HUES64 (cell line): ENCODE measurements around the gene PRXL2C.
"Not testable (repeated sequence)": the region's sequence is repeated elsewhere in the genome, so short reads cannot be mapped to it uniquely, and the experiment has no call there.

ENCODE experiments used
- H3K27ac ChIP-seq: 2 replicates; pipeline ENCODE4 v1.7.0; 2013; ENCODE audit warnings: low read depth, low read length, inconsistent platforms
- H3K27me3 ChIP-seq: 2 replicates; pipeline ENCODE4 v1.6.1; 2013; ENCODE audit warnings: mild to moderate bottlenecking, low read length; ENCODE audit not compliant: insufficient read depth
- H3K36me3 ChIP-seq: 2 replicates; pipeline ENCODE4 v1.6.1; 2013; ENCODE audit warnings: mild to moderate bottlenecking, low read length; ENCODE audit not compliant: insufficient read depth
- H3K4me1 ChIP-seq: 2 replicates; pipeline ENCODE4 v1.6.1; 2013; ENCODE audit warnings: mild to moderate bottlenecking, low read length, moderate library complexity; ENCODE audit not compliant: insufficient read depth
- H3K4me3 ChIP-seq: 2 replicates; pipeline ENCODE4 v1.5.1; 2013; ENCODE audit warnings: mild to moderate bottlenecking, low read length, moderate library complexity
- H3K9ac ChIP-seq: 2 replicates; pipeline ENCODE4 v1.6.1; 2013; ENCODE audit warnings: mild to moderate bottlenecking, low read depth, low read length
- H3K9me3 ChIP-seq: 2 replicates; pipeline ENCODE4 v1.6.1; 2013; ENCODE audit warnings: low read depth, low read length; ENCODE audit not compliant: insufficient read depth
- WGBS: fragments of 150-250, 120-280 bp; methylation state at CpG from one replicate; pipeline ENCODE4 v1.1.7; 2013; ENCODE audit warnings: missing lambda C conversion rate; 5-methylcytosine and 5-hydroxymethylcytosine counted together

The PRXL2C gene

GRCh38 chr9:96667363-96667728 is 12.2 kb upstream of the PRXL2C start:
- H3K4me3 ChIP-seq = no peak overlapping the region
- H3K36me3 ChIP-seq = no peaks in the 10 kb centered on the region
- no peak overlapping the region for H3K27ac ChIP-seq
- no peaks in the 10 kb centered on the region for H3K27me3 ChIP-seq
- 94% methylated on average over 2 of the region's 2 CpGs for WGBS
- peaks cover 5% of the 10 kb centered on the region for H3K9me3 ChIP-seq
- H3K9ac ChIP-seq = no peak overlapping the region
- no peaks in the 10 kb centered on the region for H3K4me1 ChIP-seq

GRCh38 chr9:96666653-96667362 is 11.7 kb upstream of the PRXL2C start:
- WGBS = 78% methylated on average over 15 of the region's 15 CpGs
- not testable (repeated sequence) for H3K4me1 ChIP-seq, H3K36me3 ChIP-seq, H3K9ac ChIP-seq, H3K27me3 ChIP-seq, H3K4me3 ChIP-seq, H3K9me3 ChIP-seq
- H3K27ac ChIP-seq = peak overlapping the region; percentile 27; the same call in 1 of the 2 replicates

- H3K9me3 ChIP-seq = peaks cover 5% of the 10 kb centered on the region
- 94% methylated on average over 6 of the region's 6 CpGs for WGBS
- H3K4me1 ChIP-seq = no peaks in the 10 kb centered on the region
- no peaks in the 10 kb centered on the region for H3K27me3 ChIP-seq
- no peaks in the 10 kb centered on the region for H3K36me3 ChIP-seq
- H3K4me3 ChIP-seq = no peak overlapping the region
- no peak overlapping the region for H3K27ac ChIP-seq
- no peak overlapping the region for H3K9ac ChIP-seq
Observed at GRCh38 chr9:96665789-96666188, 10.7 kb upstream of the PRXL2C start.

- Histone ChIP-seq H3K27ac (no peak overlapping the region), H3K9ac (no peak overlapping the region), H3K36me3 (no peaks in the 10 kb centered on the region), H3K4me1 (no peaks in the 10 kb centered on the region), H3K27me3 (no peaks in the 10 kb centered on the region), H3K4me3 (no peak overlapping the region), H3K9me3 (no peaks in the 10 kb centered on the region)
- WGBS = 94% methylated on average over 20 of the region's 20 CpGs
Observed at GRCh38 chr9:96663506-96664120, 8.5 kb upstream of the PRXL2C start.

GRCh38 chr9:96661711-96662110 is 6.6 kb upstream of the PRXL2C start:
- no peak overlapping the region for H3K27ac ChIP-seq
- no peak overlapping the region for H3K9ac ChIP-seq
- no peak overlapping the region for H3K4me3 ChIP-seq
- H3K27me3 ChIP-seq = no peaks in the 10 kb centered on the region; the same call in 1 of the 2 replicates
- H3K4me1 ChIP-seq = no peaks in the 10 kb centered on the region
- WGBS = 88% methylated on average over 4 of the region's 4 CpGs
- H3K36me3 ChIP-seq = no peaks in the 10 kb centered on the region
- H3K9me3 ChIP-seq = no peaks in the 10 kb centered on the region

GRCh38 chr9:96660692-96661248 is 5.7 kb upstream of the PRXL2C start:
- Histone ChIP-seq H3K27me3 (peaks cover 7% of the 10 kb centered on the region; the same call in 1 of the 2 replicates), H3K4me1 (no peaks in the 10 kb centered on the region), H3K27ac (no peak overlapping the region), H3K9ac (no peak overlapping the region), H3K9me3 (no peaks in the 10 kb centered on the region), H3K4me3 (no peak overlapping the region), H3K36me3 (no peaks in the 10 kb centered on the region)
- WGBS = 94% methylated on average over 7 of the region's 7 CpGs

- Histone ChIP-seq H3K9ac (peak overlapping the region; percentile 78), H3K27me3 (peaks cover 7% of the 10 kb centered on the region; the same call in 1 of the 2 replicates), H3K36me3 (peaks cover 6% of the 10 kb centered on the region), H3K4me3 (peak overlapping the region; percentile 91), H3K9me3 (no peaks in the 10 kb centered on the region), H3K27ac (peak overlapping the region; percentile 48; the same call in 1 of the 2 replicates), H3K4me1 (no peaks in the 10 kb centered on the region)
- under 1% methylated on average over 74 of the region's 74 CpGs for WGBS
Observed at GRCh38 chr9:96654450-96655197, 493 bp downstream of the PRXL2C start.

GRCh38 chr9:96651626-96652025 is 3.5 kb downstream of the PRXL2C start:
- Histone ChIP-seq H3K4me1 (no peaks in the 10 kb centered on the region), H3K27ac (no peak overlapping the region), H3K9me3 (no peaks in the 10 kb centered on the region), H3K27me3 (peaks cover 7% of the 10 kb centered on the region; the same call in 1 of the 2 replicates), H3K36me3 (peaks cover 10% of the 10 kb centered on the region), H3K9ac (no peak overlapping the region), H3K4me3 (no peak overlapping the region)

GRCh38 chr9:96649620-96650324 is 5.3 kb downstream of the PRXL2C start:
- no peaks in the 10 kb centered on the region for H3K27me3 ChIP-seq
- H3K36me3 ChIP-seq = peaks cover 19% of the 10 kb centered on the region
- H3K27ac ChIP-seq = no peak overlapping the region
- no peaks in the 10 kb centered on the region for H3K4me1 ChIP-seq
- no CpG with 5 or more reads among the region's 1 CpG for WGBS
- no peaks in the 10 kb centered on the region for H3K9me3 ChIP-seq
- no peak overlapping the region for H3K9ac ChIP-seq
- H3K4me3 ChIP-seq = no peak overlapping the region

- Histone ChIP-seq H3K27ac (no peak overlapping the region), H3K9ac (no peak overlapping the region), H3K4me1 (no peaks in the 10 kb centered on the region), H3K36me3 (peaks cover 19% of the 10 kb centered on the region), H3K9me3 (no peaks in the 10 kb centered on the region), H3K27me3 (no peaks in the 10 kb centered on the region), H3K4me3 (no peak overlapping the region)
- 94% methylated on average over 13 of the region's 13 CpGs for WGBS
Observed at GRCh38 chr9:96646081-96646991, 8.8 kb downstream of the PRXL2C start.
